Endothelial cell of hepatic sinusoid (primary cell): ENCODE data around the gene CIBAR2.
"Not testable (repeated sequence)": the region's sequence is repeated elsewhere in the genome, so short reads cannot be mapped to it uniquely, and the experiment has no call there.

Experiments
- in situ Hi-C: cut with HindIII; loops from 2 replicates; pipeline ENCODE4 v1.10.0; 2017; ENCODE audit warnings: low sequenced_read_pairs

Gene CIBAR2

DNA sequence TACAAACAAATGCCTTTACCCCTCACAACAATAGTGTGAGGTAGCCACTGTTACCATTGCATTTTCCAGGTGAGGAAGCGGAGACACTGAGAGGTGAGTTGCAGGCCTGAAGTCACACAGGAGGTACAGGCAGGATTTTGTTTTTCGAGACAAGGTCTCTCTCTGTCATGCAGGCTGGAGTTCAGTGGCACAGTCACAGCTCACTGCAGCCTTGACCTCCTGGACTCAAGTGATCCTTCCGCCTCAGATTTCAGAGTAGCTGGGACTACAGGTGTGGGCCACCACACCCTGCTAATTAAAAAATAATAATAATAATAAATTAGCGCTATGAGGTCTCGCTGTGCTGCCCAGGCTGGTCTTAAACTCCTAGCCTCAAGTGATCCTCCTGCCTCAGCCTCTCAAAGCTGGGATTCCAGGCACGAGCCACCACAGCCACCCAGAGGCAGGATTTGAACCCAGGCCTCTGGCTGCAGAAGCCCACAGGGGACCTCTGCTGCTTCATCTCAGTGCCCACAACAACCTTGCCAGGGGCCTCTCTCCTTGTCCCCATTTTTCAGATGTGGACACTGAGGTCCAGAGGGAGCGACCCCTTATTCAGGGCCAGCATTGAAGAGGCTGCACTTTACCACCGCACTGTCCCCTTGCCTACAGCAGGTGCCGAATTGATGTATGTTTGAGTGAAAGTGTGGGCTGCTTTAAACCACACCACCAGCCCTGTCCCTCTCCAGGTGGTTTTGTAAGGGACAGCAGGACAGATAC is 16.0 kb upstream of the CIBAR2 start:
- in situ Hi-C loops: no loop called here

DNA sequence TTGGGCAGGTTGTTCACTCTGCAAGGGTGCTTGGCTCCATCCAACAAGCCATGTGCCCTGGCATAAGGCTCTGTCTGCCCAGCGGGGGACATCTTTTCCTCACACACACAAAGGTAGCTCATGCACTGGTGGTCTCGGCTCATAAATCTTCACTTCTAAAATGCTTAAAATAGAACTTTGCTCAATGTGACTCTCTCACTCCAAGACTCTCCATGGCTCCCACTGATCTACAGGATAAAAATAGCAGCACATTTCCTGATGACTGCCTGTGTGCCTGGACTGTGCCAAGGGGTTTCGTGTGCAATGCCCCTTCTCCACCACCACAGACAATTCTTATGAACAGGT is 15.1 kb upstream of the CIBAR2 start:
- in situ Hi-C loops: no loop called here

DNA sequence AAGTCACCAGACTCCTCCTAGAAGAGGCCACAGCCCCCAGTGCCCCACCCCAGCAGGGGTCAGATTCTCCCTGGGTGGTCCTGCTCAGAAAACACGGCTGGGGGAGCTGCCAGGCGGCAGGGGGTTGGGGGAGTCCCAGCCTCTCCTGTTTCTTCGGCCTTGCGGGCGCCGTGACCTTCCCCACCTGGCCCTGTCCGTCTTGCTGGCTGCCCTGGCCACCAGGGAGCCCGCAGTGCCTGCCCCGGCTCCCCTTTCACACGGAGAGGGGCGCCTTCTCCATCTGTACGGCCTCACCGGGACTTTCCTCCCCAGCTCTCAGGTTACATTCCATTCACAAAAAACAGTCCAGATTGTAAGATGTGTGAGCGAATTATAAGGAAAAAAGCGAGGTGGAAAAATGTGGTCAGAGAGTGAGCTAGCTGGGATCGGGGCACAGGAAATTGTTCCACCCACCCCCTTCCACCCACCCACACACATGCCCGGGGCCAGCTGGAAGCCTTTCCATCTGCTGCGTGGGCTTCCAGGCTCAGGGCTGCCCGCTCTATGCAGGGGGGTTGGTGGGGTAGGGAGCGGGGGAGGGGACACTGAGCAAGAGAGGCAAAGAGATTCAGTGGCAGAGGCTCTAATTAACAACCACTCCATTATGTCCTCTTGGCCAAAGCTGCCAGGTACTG is 14.6 kb upstream of the CIBAR2 start:
- in situ Hi-C loops: no loop called here

DNA sequence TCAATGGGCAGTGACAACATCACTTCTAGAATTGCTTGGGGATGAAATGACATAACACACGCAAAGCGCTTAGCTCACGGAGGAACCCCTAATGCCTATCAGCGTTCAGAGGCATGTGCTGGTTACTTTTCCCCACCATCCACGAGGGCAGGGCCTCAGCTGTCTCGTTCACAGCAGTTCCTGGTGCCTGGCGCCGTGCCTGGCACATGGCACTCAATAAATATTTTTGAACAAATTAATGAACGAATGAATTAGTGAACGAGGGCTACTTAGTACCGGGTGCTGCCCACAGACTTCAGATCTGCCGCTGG is 14.1 kb upstream of the CIBAR2 start:
- in situ Hi-C loops: no loop called here

DNA sequence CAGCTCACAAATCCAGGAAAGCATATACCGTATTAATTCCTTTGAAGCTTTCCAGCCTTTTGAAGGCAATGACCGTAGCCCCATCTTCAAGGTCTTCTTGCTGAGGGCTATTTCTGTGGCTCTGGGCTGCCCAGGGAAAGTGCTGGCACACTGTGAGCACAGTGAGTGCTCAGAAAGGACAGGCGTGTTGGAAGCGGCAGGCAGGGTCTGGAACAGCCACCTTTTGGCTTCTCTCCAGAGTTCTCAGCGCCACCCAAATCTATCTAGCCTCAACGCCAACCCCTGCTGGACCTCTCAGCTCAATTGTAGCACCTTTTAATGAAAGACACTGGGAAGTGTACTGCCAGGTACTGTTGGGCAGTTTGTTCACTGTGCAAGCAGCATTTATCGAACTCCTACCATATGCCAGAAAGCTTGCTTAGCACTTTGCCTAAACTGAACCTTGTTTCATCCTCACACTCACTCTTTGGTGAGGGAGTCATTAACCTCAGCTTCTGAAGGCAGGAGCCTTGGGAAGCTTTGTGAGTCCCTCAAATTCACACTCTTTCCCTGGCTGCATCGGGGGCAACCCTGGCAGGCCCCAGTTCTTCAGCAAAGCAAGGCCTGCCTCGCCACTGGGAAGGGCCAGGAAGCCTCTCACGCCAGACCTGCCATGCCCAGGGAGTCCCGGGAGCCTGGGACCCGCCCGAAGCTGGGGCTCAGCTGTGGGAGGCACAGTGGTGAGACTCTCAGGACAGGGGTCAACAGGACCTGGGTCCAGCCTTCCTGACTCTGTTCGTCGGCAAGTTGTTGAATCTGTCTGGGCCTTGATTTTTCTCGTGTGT is 13.5 kb upstream of the CIBAR2 start:
- in situ Hi-C loops: no loop called here

DNA sequence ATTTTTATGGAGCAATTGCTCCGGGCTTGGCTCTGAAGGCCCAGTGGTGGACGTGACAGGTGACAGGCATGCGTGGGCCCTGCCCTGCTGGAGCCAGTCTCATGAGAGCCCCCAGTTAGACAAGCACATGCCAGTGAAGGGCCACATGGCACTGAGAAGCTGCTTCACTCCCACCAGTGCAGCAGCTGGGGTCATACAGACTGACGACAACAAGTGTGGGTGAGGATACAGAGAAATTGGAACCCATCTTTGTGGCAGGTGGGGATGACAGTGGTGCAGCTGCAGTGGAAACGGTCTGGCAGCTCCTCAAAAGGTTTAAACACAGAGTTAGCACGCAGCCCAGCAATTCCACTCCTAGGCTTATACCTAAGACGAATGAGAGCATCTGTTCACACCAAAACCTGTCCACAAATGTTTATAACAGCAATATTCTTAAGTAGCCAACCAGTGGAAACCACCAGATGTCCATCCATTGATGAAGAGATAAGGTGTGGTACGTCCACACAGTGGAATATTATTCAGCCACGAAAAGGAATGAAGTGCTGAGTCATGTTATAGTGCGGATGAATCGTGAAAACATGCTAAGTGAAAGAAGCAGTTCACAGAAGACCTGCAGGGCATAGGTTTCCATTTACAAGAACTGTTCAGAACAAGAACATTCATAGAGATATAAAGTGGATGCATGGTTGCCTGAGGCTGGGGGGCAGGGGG is 12.5 kb upstream of the CIBAR2 start:
- in situ Hi-C loops: no loop called here

DNA sequence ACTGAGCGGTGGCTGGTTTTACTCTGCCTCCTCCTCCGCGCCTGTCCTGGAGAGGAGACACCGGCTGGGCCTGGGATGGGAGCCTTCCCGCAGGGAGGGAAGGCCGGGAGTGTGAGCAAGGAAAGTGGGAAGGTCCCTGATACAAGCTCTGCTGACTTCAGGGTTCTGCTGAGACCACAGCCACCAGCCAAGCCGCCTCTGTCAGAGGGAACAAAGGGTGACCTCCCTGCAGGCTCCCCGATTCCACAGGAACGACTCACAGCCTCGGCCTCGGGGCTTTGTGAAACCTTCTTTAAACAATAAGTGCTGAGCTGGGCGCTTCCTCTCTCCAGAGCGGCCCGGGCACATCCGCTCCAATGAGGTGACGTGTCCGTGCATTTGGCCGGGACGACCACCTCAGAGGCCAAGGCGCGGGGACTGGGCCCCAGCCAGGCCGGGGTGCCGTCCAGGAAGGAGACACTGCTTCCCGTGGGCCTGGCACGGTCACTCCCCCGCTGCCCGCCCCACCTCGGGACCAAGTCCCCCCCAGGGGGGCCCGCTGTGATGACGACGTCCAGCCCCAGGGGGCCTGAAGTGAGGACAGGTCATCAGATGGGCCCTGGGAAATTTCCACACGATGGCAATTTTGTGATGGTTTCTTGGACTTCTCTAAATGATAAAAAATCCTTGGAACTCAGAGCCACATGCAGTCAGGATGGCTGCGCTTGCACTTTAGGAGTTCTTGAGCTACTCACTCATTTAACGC is 11.8 kb upstream of the CIBAR2 start:
- in situ Hi-C loops: no loop called here

DNA sequence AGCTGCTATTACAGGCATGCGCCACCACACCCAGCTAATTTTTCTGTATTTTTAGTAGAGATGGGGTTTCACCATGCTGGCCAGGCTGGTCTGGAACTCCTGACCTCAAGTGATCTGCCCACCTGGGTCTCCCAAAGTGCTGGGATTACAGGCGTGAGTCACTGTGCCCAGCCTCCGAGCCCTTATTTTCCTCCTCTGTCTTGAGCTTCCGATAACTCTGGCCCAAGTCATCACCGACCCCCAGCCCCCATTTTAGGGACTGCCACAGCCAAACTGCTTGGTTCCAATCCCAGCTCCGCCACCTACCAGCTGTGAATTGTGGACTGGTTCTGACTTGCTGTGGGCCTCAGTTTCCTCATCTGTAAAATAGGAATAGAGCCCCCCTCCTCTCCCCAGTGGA is 11.2 kb upstream of the CIBAR2 start:
- in situ Hi-C loops: not testable (repeated sequence)

DNA sequence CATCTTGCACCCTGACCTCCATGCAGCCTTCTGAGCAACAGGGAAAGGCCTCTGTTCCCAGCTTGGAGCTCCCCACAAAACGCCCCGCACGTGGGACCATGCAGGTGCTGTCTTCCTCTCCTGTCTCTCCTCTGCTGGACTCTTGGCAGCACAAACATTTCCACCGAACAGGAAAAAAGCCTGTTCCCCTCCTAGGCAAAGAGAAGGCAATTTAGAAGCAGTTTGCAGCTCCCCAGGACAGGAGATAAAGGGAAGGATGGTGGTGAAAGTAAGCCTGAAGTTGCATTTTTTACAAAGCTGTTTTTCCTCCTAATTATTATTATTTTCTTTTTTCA is 7.7 kb upstream of the CIBAR2 start:
- in situ Hi-C loops: no loop called here

DNA sequence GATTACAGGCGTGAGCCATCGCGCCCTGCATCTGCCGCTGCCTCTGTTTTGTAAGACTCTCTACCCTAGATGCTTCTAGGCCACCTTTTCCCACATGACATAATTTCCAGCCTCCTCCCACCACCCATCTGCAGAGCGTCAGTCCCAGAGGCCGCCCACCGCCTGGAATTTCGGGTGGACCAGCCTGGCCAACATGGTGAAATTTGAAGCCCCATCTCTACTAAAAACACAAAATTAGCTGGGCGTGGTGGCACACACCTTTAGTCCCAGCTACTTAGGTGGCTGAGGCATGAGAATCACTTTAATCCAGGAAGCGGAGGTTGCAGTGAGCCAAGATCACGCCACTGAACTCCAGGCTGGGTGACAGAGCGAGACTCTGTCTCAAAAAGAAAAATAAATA is 5.1 kb upstream of the CIBAR2 start:
- in situ Hi-C loops: no loop called here

DNA sequence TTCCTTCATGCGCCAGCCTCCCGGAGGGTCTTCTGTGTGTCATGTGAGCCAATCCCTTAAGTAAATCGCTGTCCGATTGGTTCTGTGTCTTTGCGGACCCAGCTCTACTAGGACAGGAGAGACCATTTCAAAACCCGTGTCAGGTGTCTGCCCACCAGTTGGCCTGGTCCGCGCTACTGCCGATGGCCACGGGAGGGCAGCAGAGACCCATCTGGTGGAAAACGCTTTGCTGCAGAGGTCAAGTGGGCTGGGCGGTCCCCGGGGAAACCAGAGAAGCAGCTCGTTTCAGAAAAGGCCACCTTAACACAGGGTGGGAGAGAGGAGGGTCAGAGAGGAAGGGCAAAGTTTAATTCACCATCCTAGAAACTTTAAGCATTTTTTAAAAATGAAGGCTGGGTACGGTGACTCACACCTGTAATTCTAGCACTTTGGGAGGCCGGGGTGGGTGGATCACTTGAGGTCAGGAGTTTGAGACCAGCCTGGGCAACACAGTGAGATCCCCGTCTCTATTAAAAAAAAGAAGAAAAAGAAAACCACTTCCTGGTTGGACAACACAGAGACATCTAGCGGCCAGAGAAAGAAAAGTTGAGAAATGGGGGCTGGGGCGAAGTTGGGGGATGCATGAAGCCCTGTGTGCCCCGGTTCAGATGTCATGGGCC is 2.8 kb upstream of the CIBAR2 start:
- in situ Hi-C loops: no loop called here

DNA sequence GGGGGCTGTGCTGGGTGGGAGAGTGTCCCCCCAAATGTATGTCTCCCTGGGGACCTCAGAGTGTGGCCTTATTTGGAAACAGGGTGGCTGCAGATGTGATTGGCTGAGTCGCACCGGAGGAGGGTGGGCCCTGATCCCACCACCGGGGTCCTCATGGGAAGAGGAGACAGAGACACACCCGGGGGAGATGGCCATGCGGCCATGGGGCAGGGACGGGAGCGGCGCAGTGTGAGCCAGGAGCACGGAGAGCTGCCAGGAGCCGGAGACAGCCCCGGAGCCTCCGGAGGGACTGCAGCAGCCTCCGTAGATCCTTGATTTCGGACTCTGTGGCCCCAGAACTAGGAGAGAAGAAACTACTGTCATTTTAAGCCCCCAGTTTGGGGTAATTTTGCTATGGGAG is 1.6 kb upstream of the CIBAR2 start:
- in situ Hi-C loops: no loop called here

DNA sequence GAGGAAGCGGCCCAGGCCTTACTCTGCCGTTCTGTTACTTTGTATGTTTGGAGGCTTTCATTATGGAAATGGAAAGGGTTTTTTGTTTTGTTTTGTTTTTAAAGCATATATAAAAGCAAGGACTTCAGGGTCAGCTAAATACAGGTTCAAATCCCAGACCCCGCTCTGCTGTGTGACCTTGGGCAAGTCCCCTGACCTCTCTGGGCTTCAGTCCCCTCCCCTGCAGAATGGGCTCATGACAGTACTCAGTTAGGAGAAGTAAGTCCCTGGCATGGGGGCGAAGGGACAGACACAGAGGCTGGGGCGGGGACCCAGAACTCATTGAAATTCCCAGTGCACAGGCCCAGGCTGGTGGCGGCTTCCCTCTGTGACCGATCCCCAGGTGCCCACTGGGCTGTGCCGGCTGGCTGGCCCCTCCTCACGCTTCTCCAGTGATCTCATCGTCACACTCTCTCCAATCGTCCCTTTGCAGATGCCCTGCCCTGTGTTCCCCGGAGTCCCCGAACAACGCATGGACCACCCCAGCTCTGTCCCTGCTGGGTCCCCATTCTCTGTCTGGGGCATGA is 979 bp upstream of the CIBAR2 start:
- in situ Hi-C loops: no loop called here

DNA sequence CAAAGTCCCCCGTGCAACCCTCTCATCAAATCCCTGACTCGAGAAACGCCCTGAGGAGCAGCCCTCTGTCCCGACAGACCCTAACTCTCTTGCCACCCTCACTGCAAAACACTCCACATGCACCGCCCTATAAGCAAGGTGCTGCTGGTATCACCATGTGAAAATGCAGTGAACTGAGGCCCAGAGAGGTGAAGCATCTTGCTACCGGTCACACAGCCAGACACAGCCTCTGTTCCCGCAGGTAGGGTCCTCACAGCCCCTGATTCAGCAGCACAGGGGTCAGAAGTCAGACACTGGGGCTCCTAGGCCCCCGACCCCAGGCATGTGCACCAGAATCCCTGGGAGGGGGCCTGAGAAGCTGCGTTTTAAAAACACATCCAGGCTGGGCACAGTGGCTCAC is 1.1 kb downstream of the CIBAR2 start:
- in situ Hi-C loops: no loop called here

DNA sequence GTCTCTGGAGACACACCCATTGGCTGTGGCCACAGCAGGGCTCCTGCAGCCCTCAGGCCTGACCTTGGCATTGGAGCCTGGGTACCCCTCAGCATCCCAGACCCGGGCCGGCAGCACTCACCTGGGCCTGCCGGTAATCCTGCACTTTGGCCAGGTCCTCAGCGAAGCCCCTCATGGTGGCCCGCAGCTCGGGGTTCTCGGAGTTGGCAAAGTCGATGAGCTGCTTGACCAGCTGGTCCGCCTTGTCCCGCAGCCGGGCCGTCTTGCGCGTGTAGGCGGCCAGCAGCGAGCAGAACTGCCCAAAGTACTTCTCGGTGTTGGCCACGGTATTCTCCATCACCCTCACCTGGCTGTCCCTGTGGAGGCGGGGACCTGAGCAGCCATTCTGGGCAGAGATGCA is 2.2 kb downstream of the CIBAR2 start:
- in situ Hi-C loops: no loop called here

DNA sequence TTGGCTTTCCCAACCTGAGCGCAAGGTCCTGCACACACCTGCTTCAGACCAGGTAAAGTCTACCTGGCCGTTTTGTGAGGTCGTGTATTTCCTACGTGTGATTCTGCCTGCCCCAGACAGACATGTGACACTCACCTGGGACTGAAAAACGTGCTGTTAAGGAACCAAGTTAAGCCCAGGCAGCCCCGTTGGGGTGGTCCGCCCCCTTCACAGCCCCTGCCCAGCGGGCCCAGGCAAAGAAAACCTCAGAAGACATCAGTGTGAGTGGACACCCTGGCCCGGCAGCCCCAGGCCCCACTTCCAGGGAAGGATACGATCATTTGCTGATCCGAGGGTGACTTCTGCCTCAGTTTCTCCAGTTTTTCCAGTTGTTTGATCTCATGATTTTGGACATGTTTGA is 4.7 kb downstream of the CIBAR2 start:
- in situ Hi-C loops: no loop called here

DNA sequence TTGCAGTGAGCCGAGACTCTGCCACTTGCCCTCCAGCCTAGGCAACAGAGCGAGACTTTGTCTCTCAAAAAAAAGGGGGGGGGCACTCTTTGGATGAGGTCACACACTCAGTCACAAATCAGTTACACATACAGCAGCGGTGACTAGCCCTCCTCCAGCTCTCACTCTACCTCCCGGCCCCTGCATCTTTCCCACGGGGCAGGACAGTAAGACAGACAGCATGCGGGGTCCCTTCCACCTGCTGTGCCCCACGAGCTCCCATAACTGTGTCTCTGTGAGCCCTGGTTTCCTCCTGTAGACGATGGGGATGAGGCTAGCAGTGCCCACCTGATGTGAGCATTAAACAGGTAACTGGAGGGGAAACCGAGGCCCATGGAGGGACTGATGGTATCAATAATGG is 5.2 kb downstream of the CIBAR2 start:
- in situ Hi-C loops: no loop called here

DNA sequence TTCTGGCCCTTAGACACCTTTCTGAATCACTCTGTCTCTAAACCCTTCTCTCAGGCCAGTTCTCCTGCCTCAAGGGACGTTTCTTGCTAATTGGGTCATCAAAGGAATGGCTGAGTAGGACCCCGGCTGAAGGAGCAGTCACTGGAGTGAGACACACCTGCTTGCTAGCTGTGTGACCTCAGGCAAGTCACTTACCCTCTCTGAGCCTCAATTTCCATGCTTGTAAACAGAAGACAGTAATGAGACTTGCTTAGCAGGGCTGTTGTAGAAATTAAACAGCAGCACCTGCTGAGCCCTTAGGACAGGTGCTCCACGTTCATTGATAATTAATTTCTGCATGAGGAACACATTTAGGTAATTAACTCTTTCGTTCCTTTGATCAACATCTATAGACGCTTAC is 6.8 kb downstream of the CIBAR2 start:
- in situ Hi-C loops: no loop called here

DNA sequence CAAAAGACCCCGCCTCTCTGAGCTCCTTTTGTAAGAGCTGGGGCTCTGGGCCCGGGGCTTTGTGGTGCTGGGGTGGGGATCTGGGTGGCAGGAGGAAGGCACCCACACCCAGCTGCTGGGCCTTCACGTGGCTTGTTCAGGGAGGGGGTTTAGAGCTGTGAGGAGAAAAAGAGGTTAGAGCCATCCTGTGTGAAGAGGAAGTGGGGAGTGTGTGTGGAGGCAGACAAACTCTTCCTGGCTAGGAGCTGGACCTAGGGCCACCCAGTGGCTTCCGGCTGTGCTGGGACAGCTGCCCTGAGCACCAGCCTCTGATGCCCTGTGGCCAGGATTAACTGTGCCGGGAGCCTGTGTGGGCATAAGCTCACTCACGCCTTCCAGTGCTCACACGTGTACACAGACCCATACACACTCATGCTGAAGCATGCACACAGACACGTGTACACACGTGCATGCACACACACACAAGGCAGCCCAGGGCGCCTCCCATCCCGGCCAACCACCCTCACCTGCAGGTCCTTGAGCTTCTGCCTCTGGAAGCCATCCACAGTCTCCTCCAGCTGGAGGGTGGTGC is 7.4 kb downstream of the CIBAR2 start:
- in situ Hi-C loops: no loop called here

DNA sequence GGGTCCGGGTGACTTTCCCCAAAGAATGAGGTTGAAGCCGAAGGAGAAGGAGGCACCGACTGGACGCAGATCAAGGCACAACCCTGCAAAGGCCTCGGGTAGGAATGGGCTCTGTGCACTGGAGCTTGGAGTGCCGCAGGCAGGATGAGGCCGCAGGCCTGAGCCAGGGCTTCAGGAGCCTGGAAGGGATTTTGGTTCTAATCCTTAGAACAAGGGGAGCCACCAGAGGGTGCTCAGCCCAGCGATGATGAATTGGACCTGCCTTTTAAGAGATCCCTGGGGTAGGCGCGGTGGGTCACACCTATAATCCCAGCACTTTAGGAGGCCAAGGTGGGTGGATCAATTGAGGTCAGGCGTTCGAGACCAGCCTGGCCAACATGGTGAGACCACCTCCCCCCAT is 8.1 kb downstream of the CIBAR2 start:
- in situ Hi-C loops: no loop called here
